PC-3 (cell line): ENCODE measurements around the gene ETV6. TPM values are rescaled to one million over a fixed set of nuclear protein-coding genes. Genes with fewer than 3 reads are reported as not detected.

Experiments
- ATAC-seq: fragments of 200-7000 bp; cut with Tn5 transposase; 2 replicates; pipeline ENCODE4 v1.9.1; 2020; ENCODE audit warnings: mild to moderate bottlenecking, moderate library complexity
- BruUV-seq: library from RNA; stranded (reverse); fragments of 400-500 nt; replicated peaks from 2 replicates; lab custom pipeline; 2021; lab: Mats Ljungman, UMichigan
- CTCF ChIA-PET: fragments of 300-600 bp; sonication (Branson Sonifier 250); formaldehyde crosslinking; loops from one replicate; lab custom pipeline; 2022; ENCODE audit warnings: antibody characterized with exemption; lab: Charles Lee
- POLR2A ChIA-PET: fragments of 300-600 bp; sonication (Branson Sonifier 250); formaldehyde crosslinking; loops from one replicate; lab custom pipeline; 2022; ENCODE audit warnings: antibody characterized with exemption; ENCODE audit not compliant: unreplicated experiment; lab: Charles Lee
- DNase-seq: peaks from one replicate; pipeline ENCODE4 v3.0.0-alpha.2; 2015
- H2AFZ ChIP-seq: fragments of 300-600 bp; sonication (generic); 2 replicates; pipeline ENCODE4 v1.6.0; 2016; ENCODE audit warnings: antibody characterized with exemption, low read length
- H3F3A ChIP-seq: fragments of 300-600 bp; sonication (generic); one replicate; pipeline ENCODE4 v1.6.0; 2017; ENCODE audit warnings: antibody characterized with exemption, low read length, control low read depth, mild to moderate bottlenecking; ENCODE audit not compliant: unreplicated experiment
- H3K27ac ChIP-seq: fragments of 300-600 bp; sonication (generic); 2 replicates; pipeline ENCODE4 v1.5.1; 2016; ENCODE audit warnings: mild to moderate bottlenecking, low read length
- H3K27me3 ChIP-seq: fragments of 300-600 bp; sonication (generic); 2 replicates; pipeline ENCODE4 v1.6.1; 2016; ENCODE audit warnings: low read length, mixed read lengths
- H3K36me3 ChIP-seq: fragments of 300-600 bp; sonication (generic); 2 replicates; pipeline ENCODE4 v1.6.1; 2016; ENCODE audit warnings: low read depth, mixed run types, low read length, mixed read lengths
- H3K4me1 ChIP-seq: fragments of 300-600 bp; sonication (generic); 2 replicates; pipeline ENCODE4 v1.5.1; 2016; ENCODE audit warnings: low read length; ENCODE audit not compliant: insufficient read depth
- H3K4me2 ChIP-seq: fragments of 300-600 bp; sonication (generic); 2 replicates; pipeline ENCODE4 v1.6.0; 2016; ENCODE audit warnings: low read length
- H3K4me3 ChIP-seq: fragments of 300-600 bp; sonication (generic); 2 replicates; pipeline ENCODE4 v1.5.1; 2016; ENCODE audit warnings: mild to moderate bottlenecking, low read length, mixed read lengths
- H3K79me2 ChIP-seq: fragments of 300-600 bp; sonication (generic); 2 replicates; pipeline ENCODE4 v1.6.1; 2017; ENCODE audit warnings: low read length, mixed read lengths
- H3K9ac ChIP-seq: fragments of 300-600 bp; sonication (generic); 2 replicates; pipeline ENCODE4 v1.6.0; 2016; ENCODE audit warnings: mild to moderate bottlenecking, low read length
- H3K9me2 ChIP-seq: fragments of 300-600 bp; sonication (generic); replicated peaks from 2 replicates; pipeline ENCODE4 v1.6.1; 2016; ENCODE audit warnings: mixed run types, low read length, mixed read lengths
- H3K9me3 ChIP-seq: fragments of 300-600 bp; sonication (generic); 2 replicates; pipeline ENCODE4 v1.6.1; 2016; ENCODE audit warnings: low read length, mixed read lengths
- H4K20me1 ChIP-seq: fragments of 300-600 bp; sonication (generic); 2 replicates; pipeline ENCODE4 v1.6.1; 2016; ENCODE audit warnings: low read length, mixed read lengths
- CTCF ChIP-seq: fragments of 300-600 bp; sonication (generic); conservative IDR thresholded peaks from 2 replicates; pipeline ENCODE4 v1.5.1; 2017; ENCODE audit warnings: antibody characterized with exemption, low read depth, mild to moderate bottlenecking, low read length
- EZH2 ChIP-seq: fragments of 300-600 bp; sonication (generic); IDR thresholded peaks from one replicate; pipeline ENCODE4 v1.6.1; 2017; ENCODE audit warnings: antibody characterized with exemption, mild to moderate bottlenecking, low read length; ENCODE audit not compliant: unreplicated experiment
- EZH2phosphoT487 ChIP-seq: fragments of 300-600 bp; sonication (generic); IDR thresholded peaks from 2 replicates; pipeline ENCODE4 v1.6.1; 2018; ENCODE audit warnings: mild to moderate bottlenecking, antibody characterized with exemption, low read length, borderline replicate concordance
- intact Hi-C: fragments of 100-400 bp; cut with micrococcal nuclease; formaldehyde crosslinking; loops from 2 replicates; pipeline ENCODE4 v1.9.0; 2023
- total RNA-seq: library from RNA; depleted of rRNA; stranded (reverse); fragments of >200 nt; gene quantifications from 2 replicates; pipeline ENCODE4 v1.2.3, GENCODE V29; 2014

The ETV6 gene
- total RNA-seq, 1 experiment from 2014 or later: 5.0 TPM

GRCh38 chr12:11856971-11857370 is 207.5 kb downstream of the ETV6 start:
- CTCF ChIA-PET: no interaction called here
- TF ChIP-seq EZH2phosphoT487 (no peak), CTCF (no peak), EZH2 (no peak)
- ATAC-seq (no peak), DNase-seq (no peak)
- Histone ChIP-seq H4K20me1 (no peaks in the 10 kb centered on the region), H3F3A (no peaks in the 10 kb centered on the region), H3K9me3 (no peaks in the 10 kb centered on the region), H3K4me1 (no peaks in the 10 kb centered on the region), H3K4me3 (no peak overlapping the region), H3K4me2 (no peak overlapping the region), H3K9ac (no peak overlapping the region), H2AFZ (no peak overlapping the region), H3K79me2 (no peaks in the 10 kb centered on the region), H3K36me3 (no peaks in the 10 kb centered on the region), H3K9me2 (no peaks in the 10 kb centered on the region), H3K27ac (no peak overlapping the region), H3K27me3 (no peaks in the 10 kb centered on the region)
- POLR2A ChIA-PET: no interaction called here
- BruUV-seq: no TSS peak
- intact Hi-C loops: no loop called here

- ATAC-seq (no peak), DNase-seq (no peak)
- Histone ChIP-seq H3K9ac (no peak overlapping the region), H3F3A (no peaks in the 10 kb centered on the region), H3K79me2 (no peaks in the 10 kb centered on the region), H4K20me1 (no peaks in the 10 kb centered on the region), H3K4me3 (no peak overlapping the region), H2AFZ (no peak overlapping the region), H3K4me1 (no peaks in the 10 kb centered on the region), H3K9me3 (no peaks in the 10 kb centered on the region), H3K36me3 (no peaks in the 10 kb centered on the region), H3K9me2 (no peaks in the 10 kb centered on the region), H3K4me2 (no peak overlapping the region), H3K27ac (no peak overlapping the region), H3K27me3 (no peaks in the 10 kb centered on the region)
- TF ChIP-seq EZH2phosphoT487: no peak
- TF ChIP-seq CTCF: no peak
- TF ChIP-seq EZH2: no peak
- CTCF ChIA-PET: no interaction called here
- POLR2A ChIA-PET: no interaction called here
- intact Hi-C loops: no loop called here
- BruUV-seq: no TSS peak
Observed at GRCh38 chr12:11859705-11860425, 210.4 kb downstream of the ETV6 start.

- Histone ChIP-seq H4K20me1 (no peaks in the 10 kb centered on the region), H3K27ac (no peak overlapping the region), H3K4me3 (no peak overlapping the region), H3K4me1 (no peaks in the 10 kb centered on the region), H3K27me3 (no peaks in the 10 kb centered on the region), H3K36me3 (peaks cover 3% of the 10 kb centered on the region; the same call in 1 of the 2 replicates), H3K9me2 (no peaks in the 10 kb centered on the region), H3K4me2 (no peak overlapping the region), H2AFZ (no peak overlapping the region), H3K9ac (no peak overlapping the region), H3K9me3 (no peaks in the 10 kb centered on the region), H3K79me2 (no peaks in the 10 kb centered on the region), H3F3A (no peaks in the 10 kb centered on the region)
- POLR2A ChIA-PET: no interaction called here
- CTCF ChIA-PET: no interaction called here
- BruUV-seq: no TSS peak
- ATAC-seq: no peak
- intact Hi-C loops: no loop called here
- no peak for DNase-seq
- TF ChIP-seq CTCF (no peak), EZH2phosphoT487 (no peak), EZH2 (no peak)
Observed at GRCh38 chr12:11861155-11861863, 211.8 kb downstream of the ETV6 start.
